Measurements from ENCODE around the gene CACUL1. TPM values are rescaled to one million over a fixed set of nuclear protein-coding genes. Genes with fewer than 3 reads are reported as not detected.
"Not testable (repeated sequence)": the region's sequence is repeated elsewhere in the genome, so short reads cannot be mapped to it uniquely, and the experiment has no call there.

Gene CACUL1
- total RNA-seq, 6 experiments from 2014 or later: 31.5 to 34.0 (median 32.7) TPM

DNA sequence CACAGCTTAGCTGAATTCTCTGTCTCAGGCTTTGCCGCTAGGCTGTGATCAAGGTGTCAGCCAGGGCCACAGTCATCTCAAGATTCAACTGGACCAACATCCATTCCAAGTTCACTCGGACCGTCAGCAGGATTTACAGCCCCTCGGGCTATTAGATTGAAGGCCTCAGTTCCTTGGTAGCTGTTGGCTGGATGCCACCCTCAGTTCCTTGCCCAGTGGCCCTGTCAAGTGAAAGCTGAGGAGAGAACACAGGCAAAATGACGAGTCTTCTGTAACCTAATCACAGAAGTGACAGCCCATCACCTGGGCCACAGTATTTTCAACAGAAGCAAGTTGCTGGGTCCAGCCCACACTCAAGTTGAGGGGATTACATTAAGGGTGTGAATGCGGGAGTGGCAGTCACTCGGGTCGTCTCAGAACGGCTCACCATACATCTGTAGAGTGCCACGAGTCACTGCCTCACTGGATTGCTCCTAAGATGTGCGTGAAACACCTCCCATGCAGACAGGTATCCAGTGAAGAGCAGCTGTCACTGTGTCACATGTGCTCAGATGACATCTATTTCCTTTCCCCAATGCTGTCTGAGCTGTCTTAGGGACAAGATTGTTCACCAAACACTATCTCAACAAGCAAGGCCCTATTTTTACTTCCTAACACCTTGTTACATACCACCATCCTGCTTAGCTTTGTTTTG is 80.4 kb downstream of the CACUL1 start:
- TF ChIP-seq, protein P1, sequence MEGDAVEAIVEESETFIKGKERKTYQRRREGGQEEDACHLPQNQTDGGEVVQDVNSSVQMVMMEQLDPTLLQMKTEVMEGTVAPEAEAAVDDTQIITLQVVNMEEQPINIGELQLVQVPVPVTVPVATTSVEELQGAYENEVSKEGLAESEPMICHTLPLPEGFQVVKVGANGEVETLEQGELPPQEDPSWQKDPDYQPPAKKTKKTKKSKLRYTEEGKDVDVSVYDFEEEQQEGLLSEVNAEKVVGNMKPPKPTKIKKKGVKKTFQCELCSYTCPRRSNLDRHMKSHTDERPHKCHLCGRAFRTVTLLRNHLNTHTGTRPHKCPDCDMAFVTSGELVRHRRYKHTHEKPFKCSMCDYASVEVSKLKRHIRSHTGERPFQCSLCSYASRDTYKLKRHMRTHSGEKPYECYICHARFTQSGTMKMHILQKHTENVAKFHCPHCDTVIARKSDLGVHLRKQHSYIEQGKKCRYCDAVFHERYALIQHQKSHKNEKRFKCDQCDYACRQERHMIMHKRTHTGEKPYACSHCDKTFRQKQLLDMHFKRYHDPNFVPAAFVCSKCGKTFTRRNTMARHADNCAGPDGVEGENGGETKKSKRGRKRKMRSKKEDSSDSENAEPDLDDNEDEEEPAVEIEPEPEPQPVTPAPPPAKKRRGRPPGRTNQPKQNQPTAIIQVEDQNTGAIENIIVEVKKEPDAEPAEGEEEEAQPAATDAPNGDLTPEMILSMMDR (IDR thresholded peaks at IDR 0.05): no peak
- Mint-ChIP-seq H3K4me3 (no peak overlapping the region), H3K4me1 (ENCODE audit: low read depth) (peaks cover 11% of the 10 kb centered on the region), H3K36me3 (ENCODE audit: low read depth) (no peaks in the 10 kb centered on the region), H3K27ac (no peak overlapping the region), H3K9me3 (no peaks in the 10 kb centered on the region), H3K27me3 (ENCODE audit: insufficient read depth) (peaks cover 5% of the 10 kb centered on the region)
- no peak for DNase-seq

DNA sequence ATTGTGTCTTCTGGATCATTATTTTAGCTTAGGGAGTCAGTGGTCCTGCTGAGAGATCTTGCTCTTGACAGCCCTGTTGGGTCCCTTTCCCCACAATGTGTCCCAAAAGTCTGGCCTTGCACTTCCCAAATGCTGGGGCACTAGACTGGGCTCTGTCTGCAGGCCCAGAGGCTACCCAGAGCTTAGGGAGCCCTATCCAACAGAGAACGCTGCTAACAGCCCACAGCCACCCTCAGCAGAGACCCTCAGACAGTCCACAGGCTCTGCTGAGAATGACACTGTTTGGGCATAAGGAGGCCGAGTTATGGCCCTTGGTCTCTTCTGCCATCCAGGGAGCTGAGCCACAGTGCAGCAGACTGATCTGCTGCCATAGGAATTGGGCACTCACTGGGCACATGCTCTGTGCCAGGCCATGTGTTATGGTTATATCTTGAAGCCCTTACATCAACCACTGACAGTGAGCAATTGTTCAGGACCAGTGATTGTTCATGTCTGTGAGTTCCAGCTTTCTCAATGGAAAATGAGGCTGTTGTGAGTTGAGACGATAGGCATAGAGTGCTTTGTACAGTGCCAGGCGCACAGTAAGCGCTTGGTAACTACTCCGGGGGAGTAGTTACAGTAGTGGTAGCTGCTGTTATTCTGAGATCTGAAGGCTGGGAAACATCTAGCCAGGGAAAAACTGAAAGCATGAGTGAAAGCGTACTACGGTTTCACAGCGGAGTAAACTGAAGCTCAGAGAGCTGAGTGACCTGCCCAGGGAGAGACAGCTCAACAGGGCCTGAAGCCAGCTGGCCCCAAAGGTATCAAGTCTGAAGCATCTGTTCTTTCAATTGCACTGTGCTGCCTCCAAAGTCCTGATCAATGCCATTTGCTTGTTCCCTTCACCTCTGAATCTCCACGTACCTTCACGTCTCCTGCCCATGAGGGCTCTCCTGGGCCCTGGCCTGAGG is 81.7 kb downstream of the CACUL1 start:
- no peaks in the 10 kb centered on the region for H3K36me3 Mint-ChIP-seq (ENCODE audit: low read depth)
- H3K27me3 Mint-ChIP-seq (ENCODE audit: insufficient read depth): peaks cover 9% of the 10 kb centered on the region
- TF ChIP-seq, protein P1 (IDR thresholded peaks at IDR 0.05): no peak
- DNase-seq: no peak
- no peak overlapping the region for H3K27ac Mint-ChIP-seq
- peaks cover 19% of the 10 kb centered on the region for H3K4me1 Mint-ChIP-seq (ENCODE audit: low read depth)
- H3K9me3 Mint-ChIP-seq: no peaks in the 10 kb centered on the region
- H3K4me3 Mint-ChIP-seq: no peak overlapping the region

GRCh38 chr10:118672153-118672552 is 82.6 kb downstream of the CACUL1 start:
- H3K27me3 Mint-ChIP-seq (ENCODE audit: insufficient read depth): peaks cover 9% of the 10 kb centered on the region
- no peak overlapping the region for H3K27ac Mint-ChIP-seq
- no peak for DNase-seq
- H3K4me1 Mint-ChIP-seq (ENCODE audit: low read depth): peaks cover 19% of the 10 kb centered on the region
- no peaks in the 10 kb centered on the region for H3K9me3 Mint-ChIP-seq
- no peak overlapping the region for H3K4me3 Mint-ChIP-seq
- no peaks in the 10 kb centered on the region for H3K36me3 Mint-ChIP-seq (ENCODE audit: low read depth)
- TF ChIP-seq, protein P1 (IDR thresholded peaks at IDR 0.05): no peak

- H3K36me3 Mint-ChIP-seq (ENCODE audit: low read depth); DNase-seq; H3K9me3 Mint-ChIP-seq; H3K27me3 Mint-ChIP-seq (ENCODE audit: insufficient read depth); H3K4me3 Mint-ChIP-seq; H3K27ac Mint-ChIP-seq: not testable (repeated sequence)
- H3K4me1 Mint-ChIP-seq (ENCODE audit: low read depth): peaks cover 19% of the 10 kb centered on the region
Observed at GRCh38 chr10:118671221-118671620, 83.5 kb downstream of the CACUL1 start.

- Mint-ChIP-seq H3K36me3 (ENCODE audit: low read depth) (no peaks in the 10 kb centered on the region), H3K4me1 (ENCODE audit: low read depth) (peaks cover 19% of the 10 kb centered on the region), H3K9me3 (no peaks in the 10 kb centered on the region), H3K27ac (no peak overlapping the region), H3K27me3 (ENCODE audit: insufficient read depth) (peaks cover 12% of the 10 kb centered on the region), H3K4me3 (no peak overlapping the region)
- DNase-seq: no peak
- TF ChIP-seq, protein P1 (IDR thresholded peaks at IDR 0.05): no peak
Observed at GRCh38 chr10:118670472-118671124, 84.2 kb downstream of the CACUL1 start.

Data from HFFc6 (cell line).